Activated gamma-delta T cell (primary cell): Measurements from ENCODE around the gene PLSCR1.

Source experiments
- DNase-seq: peaks from one replicate; lab custom pipeline; 2025; lab: John Stamatoyannopoulos, UW

The PLSCR1 gene

DNA sequence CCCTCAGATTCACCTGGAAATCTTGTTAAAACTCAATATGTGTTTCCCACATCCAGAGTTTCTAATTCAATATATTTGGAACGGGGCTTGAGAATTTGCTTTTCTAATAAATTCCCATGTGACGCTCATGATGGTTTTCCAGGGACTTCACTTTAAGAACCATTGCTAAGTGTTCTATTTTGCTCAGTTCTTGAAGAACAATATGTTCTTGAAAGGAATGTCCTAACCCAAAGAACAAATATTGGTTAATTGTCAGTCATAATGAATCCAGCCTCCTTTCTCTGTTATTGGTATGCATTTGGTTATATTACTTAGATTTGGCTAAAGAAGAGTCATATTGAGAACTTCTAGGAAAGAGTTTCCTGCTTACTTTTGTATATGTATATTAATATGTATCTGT lies 70.7 kb downstream of the PLSCR1 start:
- no peak for DNase-seq

DNA sequence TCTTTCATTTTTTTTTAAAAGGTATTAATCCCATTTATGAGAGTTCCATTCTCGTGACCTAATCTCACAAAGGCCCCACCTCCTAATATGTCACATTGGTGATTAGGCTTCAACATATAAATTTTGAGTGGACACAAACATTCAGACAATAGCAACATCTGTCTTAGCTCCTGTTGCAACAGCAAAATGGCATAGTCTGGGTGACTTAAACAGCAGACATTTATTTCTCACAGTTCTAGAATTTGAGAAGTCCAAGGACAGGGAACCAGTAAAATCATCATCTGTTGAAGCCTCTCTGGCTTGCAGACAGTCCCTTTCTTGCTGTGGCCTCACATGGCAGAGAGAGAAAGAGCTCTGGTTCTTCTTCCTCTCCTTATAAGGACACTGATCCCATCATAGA lies 71.8 kb downstream of the PLSCR1 start:
- DNase-seq, result no peak

DNA sequence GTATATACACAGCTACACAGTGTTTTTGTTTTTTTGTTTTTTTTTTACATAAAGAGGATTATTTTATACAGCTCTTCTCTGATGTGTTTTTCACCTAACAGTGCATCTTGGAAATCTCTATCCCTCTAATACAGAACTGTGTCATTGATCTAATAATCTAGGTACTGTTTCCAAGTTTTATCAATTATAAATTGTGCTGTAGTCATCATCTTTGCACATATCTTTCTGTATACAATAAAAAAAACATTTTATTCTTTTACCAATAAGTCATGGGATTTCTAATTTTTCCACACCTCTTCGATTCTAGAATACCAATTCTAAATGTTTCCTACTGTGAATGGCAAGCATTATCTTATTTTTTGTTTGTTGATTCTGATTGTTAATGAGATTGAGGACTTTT lies 73.4 kb downstream of the PLSCR1 start:
- DNase-seq, result no peak

DNA sequence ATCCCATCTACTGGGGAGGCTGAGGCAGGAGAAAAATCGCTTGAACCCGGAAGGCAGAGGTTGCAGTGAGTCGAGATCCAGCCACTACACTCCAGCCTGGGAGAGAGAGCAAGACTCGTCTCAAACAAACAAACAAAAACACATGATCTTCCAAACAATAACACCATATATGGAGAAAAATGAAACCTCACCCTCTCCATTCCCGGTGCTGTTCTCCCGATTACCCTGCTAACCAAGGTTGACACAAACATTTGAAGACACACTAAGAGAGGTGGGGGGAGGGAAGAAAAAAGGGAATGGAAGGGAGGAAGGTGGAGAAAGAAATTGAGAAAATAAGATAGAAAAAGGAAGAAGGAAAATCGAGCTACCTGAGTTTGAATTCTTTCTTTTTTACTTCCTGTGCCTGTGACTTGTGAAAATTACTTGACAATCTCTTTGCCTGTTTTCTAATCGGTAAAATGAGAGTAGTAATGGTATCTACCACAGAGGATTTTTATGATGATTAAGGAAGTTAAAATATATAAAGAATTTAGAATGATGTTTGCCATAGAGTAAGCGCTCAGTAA lies 73.9 kb downstream of the PLSCR1 start:
- DNase-seq, result no peak

DNA sequence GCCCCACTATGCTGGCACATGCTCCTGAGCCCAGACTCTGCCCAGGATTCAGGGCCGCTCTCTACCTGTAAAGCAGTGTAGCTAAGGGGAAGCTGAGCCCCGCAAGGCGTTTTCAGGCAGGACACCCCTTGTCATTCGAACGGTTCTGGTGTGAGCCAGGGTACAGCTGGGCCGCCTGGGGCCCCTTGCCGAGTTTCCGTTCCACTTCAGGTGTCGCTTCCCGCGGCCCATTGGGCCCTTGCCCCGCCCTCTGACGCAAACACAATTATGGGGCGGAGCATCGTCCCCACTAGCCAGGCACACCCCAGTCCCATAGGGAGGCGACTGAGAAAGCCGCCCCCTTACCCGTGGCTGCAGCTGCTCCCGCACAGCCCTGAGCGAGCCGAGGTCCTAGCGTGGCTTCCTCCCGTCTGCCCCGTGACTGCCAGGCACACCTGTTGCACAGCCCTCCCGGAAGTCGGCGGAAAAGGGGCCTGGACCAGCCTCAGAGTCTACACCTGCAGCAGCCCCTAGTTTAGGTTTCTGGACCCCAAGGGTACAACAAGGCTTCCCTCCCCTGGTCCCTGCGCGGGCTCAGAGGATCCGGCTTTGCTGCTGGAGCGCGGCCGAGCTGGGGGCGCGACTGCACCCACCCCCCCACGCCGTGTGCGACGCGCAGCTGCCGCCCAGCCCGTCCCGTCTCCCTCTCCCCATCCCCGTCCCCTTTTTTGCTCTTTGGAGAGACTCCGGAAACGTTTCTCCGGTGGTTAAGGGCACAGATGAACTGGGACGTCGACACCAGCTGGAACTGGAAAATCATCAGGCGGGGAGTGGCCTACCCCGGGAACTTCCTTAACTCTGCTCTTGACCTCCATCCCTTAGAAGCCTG lies 75.0 kb downstream of the PLSCR1 start, which contains the start of gene PLSCR2:
Gene PLSCR2 (minus strand): TSS at position 412 of the 868 bp plus-strand sequence. CDS start 9,657 bp downstream, outside the sequence.
- DNase-seq, result peak; percentile 24

DNA sequence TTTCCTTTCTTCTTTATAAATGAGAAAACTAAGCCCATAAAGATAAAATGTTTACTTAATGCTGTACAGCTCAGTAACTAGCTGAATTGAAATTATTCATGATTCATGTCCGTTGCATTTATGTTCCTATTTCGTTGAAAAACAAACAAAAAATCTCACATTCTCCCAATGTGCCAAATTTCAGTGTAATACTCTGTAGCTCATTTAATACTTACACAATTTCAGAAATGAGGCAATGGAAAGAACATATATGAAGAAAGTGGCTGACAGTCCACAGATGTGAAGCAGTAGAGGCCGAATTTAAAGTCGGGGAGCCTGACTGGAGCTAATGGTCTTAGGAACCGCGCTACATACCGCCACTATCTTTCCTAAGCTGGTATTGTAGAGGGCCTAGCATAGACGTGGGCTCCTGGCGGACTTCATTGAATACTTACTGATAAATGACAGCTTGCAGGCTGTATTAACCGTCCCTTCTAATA lies 75.7 kb downstream of the PLSCR1 start:
- DNase-seq, result no peak

DNA sequence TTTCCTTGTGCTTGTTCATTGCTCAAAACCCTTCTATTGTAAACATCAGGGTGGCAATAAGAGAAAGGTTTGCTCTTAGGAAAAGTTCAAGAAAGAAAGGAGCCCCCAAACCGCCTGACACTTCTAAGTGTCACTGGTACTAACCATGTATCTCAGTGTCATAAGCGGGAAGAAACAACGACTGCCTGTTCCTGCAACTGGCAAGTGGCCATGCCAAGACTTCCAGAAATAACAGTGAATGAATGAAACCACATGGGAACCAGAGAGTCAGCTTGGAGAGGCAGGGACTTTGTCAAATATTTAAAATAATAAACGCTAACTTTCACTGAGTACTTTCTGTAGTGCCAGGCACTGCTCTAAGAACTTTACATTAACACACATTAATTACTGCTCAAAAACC lies 76.2 kb downstream of the PLSCR1 start:
- DNase-seq, result no peak

DNA sequence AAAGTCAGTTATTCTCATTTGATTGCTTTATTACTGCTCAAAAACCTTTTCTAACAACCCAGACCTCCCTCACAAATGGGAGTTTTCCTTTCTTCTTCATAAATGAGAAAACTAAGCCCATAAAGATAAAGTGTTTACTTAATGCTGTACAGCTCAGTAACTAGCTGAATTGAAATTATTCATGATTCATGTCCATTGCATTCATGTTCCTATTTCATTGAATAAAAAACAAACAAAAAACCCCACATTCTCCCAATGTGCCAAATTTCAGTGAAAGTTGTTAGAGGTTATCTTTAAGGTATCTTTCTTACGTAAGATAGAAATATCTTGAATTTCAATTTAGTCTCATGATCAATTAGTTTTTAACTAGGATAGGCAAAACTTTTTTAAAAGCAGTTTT lies 77.8 kb downstream of the PLSCR1 start:
- no peak for DNase-seq

DNA sequence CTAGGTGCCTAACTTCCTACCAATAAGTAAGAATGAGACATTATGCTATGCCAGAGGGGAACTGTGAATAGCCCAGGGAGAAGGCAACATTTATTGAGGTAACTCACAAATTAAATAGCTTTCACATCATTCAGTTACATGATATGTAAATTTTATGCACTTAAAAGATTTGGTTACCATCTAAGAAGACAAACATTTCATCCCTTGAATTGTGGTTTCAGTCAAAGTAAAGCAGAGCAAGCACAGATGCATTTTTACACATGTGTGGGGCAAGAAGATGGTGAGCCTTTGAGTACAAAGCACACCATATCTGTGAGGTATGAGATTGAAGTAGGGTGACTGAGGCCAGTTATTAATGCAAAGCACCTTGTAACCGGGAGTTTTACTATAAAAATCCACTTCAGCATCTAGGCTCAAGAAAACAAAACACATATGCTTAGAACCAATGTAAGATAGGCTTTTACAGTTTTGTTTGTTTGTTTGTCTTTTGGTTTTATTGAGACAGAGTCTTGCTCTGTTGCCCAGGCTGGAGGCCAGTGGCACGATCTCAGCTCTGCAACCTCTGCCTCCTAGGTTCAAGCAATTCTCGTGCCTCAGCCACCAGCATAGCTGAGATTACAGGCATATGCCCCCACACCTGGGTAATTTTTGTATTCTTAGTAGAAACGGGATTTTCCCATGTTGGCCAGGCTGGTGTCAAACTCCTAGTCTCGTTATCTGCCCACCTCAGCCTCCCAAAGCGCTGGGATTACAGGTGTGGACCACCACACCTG lies 78.5 kb downstream of the PLSCR1 start:
- DNase-seq, result no peak
